Spleen (tissue), 7 donors: ENCODE measurements around the gene WDR7.

Experiments
- CTCF ChIP-seq, 11 experiments: fragments of 200-600 bp in 7 of 11; fragments of 450-650 bp in 4 of 11; sonication (generic) in 4 of 11; IDR thresholded peaks in 8 of 11; conservative IDR thresholded peaks in 3 of 11; 1 replicate in 7 of 11; 2 replicates in 4 of 11; pipeline versions ENCODE4 v1.4.0 to v1.8.0; 2016 to 2021; ENCODE audit warnings: antibody characterized with exemption in 11 of 11, inconsistent platforms in 4 of 11, mild to moderate bottlenecking in 1 of 11
- POLR2A ChIP-seq, 3 donors: fragments of 450-650 bp; IDR thresholded peaks; one replicate each; pipeline ENCODE4 v1.5.1; 2017; ENCODE audit warnings: antibody characterized with exemption in 3 of 3, mild to moderate bottlenecking in 1 of 3
- POLR2AphosphoS5 ChIP-seq, 3 donors: sonication (generic); formaldehyde crosslinking; IDR thresholded peaks; one replicate each; pipeline ENCODE4 v1.5.1; 2017; ENCODE audit warnings: antibody characterized with exemption in 3 of 3
- donor health status: DM: no; HTN: no; CAD: no; lungs with moderate emphysema.
- donor health status: DM: no; HTN: no; CAD: no.
- donor health status: DM: no; HTN: no; CAD: no.

GRCh38 chr18:56721491-56721890, 70.3 kb downstream of the WDR7 start:
- TF ChIP-seq CTCF (IDR thresholded peaks at IDR 0.05 in 8 of 11, conservative IDR thresholded peaks at IDR 0.05 in 3 of 11): no peak
- TF ChIP-seq POLR2A (IDR thresholded peaks at IDR 0.05): no peak
- no peak for TF ChIP-seq POLR2AphosphoS5 (IDR thresholded peaks at IDR 0.05)
